ENCODE results near the gene MRPS23. TPM values are rescaled to one million over a fixed set of nuclear protein-coding genes. Genes with fewer than 3 reads are reported as not detected.

Gene MRPS23
- total and polyA plus RNA-seq, 2 of the 13 experiments (the other 11 are each of a cell fraction or from before 2014, with no cell fraction given): 63.2 to 181 TPM

DNA sequence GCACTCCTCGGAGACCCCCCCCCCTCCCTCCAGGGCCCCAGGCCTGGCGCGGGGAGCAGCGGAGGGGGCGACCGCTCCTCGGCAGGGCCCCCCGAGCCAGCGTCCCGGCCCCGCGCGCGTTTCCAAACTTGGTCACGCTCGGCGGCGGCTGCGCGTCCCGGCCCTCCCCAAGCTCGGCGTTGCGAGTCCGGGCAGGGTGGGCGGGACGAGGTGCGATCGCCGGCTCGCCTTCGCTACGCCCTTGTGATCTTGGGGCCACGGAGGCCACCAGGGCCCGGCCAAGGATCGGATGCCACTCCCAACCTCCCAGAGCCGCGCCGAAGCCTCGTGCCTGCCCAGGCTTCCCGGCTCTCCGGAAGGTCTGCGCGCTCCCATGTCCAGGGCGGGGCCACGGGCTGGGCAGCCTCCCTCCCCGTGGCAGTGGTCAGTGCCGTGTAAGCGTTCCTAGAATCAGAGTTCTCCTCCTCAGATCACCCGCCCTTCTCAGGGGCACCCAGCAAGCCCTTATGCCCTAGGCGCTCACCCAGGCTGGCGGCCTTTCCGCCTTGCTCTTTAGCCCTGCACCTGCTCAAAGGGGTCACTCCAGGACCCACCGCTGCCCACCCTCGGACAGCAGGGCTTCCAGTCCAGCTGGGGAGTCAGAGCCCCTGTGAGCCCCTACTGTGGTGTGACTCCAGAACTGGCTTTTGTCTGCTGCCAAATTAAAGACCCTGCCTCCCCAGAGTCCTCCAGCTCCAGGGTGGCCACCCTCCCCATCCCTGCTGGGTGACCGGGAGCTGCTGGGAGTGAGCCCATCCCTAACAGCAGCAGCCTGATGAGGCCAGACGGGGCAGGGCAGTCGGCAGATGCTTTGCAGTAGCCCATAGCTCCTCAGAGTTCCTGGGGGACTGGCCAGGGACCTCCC is 12.2 kb upstream of the MRPS23 start (continued):
- TF ChIP-seq, protein P1, sequence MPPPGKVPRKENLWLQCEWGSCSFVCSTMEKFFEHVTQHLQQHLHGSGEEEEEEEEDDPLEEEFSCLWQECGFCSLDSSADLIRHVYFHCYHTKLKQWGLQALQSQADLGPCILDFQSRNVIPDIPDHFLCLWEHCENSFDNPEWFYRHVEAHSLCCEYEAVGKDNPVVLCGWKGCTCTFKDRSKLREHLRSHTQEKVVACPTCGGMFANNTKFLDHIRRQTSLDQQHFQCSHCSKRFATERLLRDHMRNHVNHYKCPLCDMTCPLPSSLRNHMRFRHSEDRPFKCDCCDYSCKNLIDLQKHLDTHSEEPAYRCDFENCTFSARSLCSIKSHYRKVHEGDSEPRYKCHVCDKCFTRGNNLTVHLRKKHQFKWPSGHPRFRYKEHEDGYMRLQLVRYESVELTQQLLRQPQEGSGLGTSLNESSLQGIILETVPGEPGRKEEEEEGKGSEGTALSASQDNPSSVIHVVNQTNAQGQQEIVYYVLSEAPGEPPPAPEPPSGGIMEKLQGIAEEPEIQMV (CRISPR knock-in tag; IDR thresholded peaks at IDR 0.05; ENCODE audit: low read depth): no peak
- TF ChIP-seq, protein P2, sequence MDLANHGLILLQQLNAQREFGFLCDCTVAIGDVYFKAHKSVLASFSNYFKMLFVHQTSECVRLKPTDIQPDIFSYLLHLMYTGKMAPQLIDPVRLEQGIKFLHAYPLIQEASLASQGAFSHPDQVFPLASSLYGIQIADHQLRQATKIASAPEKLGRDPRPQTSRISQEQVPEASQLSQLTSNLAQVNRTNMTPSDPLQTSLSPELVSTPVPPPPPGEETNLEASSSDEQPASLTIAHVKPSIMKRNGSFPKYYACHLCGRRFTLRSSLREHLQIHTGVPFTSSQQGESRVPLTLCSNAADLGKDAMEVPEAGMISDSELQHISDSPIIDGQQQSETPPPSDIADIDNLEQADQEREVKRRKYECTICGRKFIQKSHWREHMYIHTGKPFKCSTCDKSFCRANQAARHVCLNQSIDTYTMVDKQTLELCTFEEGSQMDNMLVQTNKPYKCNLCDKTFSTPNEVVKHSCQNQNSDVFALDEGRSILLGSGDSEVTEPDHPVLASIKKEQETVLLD (CRISPR knock-in tag; IDR thresholded peaks at IDR 0.05; ENCODE audit: low read depth): no peak
- 0 out of 2 replicates have a peak, but pooled peaks have one; percentile 57 for TF ChIP-seq ETV6 (CRISPR knock-in tag; conservative IDR thresholded peaks at IDR 0.05)
- TF ChIP-seq, protein P3, sequence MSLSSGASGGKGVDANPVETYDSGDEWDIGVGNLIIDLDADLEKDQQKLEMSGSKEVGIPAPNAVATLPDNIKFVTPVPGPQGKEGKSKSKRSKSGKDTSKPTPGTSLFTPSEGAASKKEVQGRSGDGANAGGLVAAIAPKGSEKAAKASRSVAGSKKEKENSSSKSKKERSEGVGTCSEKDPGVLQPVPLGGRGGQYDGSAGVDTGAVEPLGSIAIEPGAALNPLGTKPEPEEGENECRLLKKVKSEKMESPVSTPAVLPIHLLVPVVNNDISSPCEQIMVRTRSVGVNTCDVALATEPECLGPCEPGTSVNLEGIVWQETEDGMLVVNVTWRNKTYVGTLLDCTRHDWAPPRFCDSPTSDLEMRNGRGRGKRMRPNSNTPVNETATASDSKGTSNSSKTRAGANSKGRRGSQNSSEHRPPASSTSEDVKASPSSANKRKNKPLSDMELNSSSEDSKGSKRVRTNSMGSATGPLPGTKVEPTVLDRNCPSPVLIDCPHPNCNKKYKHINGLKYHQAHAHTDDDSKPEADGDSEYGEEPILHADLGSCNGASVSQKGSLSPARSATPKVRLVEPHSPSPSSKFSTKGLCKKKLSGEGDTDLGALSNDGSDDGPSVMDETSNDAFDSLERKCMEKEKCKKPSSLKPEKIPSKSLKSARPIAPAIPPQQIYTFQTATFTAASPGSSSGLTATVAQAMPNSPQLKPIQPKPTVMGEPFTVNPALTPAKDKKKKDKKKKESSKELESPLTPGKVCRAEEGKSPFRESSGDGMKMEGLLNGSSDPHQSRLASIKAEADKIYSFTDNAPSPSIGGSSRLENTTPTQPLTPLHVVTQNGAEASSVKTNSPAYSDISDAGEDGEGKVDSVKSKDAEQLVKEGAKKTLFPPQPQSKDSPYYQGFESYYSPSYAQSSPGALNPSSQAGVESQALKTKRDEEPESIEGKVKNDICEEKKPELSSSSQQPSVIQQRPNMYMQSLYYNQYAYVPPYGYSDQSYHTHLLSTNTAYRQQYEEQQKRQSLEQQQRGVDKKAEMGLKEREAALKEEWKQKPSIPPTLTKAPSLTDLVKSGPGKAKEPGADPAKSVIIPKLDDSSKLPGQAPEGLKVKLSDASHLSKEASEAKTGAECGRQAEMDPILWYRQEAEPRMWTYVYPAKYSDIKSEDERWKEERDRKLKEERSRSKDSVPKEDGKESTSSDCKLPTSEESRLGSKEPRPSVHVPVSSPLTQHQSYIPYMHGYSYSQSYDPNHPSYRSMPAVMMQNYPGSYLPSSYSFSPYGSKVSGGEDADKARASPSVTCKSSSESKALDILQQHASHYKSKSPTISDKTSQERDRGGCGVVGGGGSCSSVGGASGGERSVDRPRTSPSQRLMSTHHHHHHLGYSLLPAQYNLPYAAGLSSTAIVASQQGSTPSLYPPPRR (CRISPR knock-in tag; IDR thresholded peaks at IDR 0.05; ENCODE audit: borderline replicate concordance): peak; percentile 70
- TF ChIP-seq, protein P4, sequence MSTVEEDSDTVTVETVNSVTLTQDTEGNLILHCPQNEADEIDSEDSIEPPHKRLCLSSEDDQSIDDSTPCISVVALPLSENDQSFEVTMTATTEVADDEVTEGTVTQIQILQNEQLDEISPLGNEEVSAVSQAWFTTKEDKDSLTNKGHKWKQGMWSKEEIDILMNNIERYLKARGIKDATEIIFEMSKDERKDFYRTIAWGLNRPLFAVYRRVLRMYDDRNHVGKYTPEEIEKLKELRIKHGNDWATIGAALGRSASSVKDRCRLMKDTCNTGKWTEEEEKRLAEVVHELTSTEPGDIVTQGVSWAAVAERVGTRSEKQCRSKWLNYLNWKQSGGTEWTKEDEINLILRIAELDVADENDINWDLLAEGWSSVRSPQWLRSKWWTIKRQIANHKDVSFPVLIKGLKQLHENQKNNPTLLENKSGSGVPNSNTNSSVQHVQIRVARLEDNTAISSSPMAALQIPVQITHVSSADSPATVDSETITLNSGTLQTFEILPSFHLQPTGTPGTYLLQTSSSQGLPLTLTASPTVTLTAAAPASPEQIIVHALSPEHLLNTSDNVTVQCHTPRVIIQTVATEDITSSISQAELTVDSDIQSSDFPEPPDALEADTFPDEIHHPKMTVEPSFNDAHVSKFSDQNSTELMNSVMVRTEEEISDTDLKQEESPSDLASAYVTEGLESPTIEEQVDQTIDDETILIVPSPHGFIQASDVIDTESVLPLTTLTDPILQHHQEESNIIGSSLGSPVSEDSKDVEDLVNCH (CRISPR knock-in tag; IDR thresholded peaks at IDR 0.05): peak; percentile 79; the same call in 1 of the 2 replicates
- no peak; the same call in 1 of the 2 replicates for TF ChIP-seq RFX3 (CRISPR knock-in tag; IDR thresholded peaks at IDR 0.05)
- TF ChIP-seq SALL1 (CRISPR knock-in tag; IDR thresholded peaks at IDR 0.05): peak; percentile 92
- TF ChIP-seq, protein P5, sequence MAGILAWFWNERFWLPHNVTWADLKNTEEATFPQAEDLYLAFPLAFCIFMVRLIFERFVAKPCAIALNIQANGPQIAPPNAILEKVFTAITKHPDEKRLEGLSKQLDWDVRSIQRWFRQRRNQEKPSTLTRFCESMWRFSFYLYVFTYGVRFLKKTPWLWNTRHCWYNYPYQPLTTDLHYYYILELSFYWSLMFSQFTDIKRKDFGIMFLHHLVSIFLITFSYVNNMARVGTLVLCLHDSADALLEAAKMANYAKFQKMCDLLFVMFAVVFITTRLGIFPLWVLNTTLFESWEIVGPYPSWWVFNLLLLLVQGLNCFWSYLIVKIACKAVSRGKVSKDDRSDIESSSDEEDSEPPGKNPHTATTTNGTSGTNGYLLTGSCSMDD (CRISPR knock-in tag; IDR thresholded peaks at IDR 0.05): peak; percentile 85; the same call in 1 of the 2 replicates
- TF ChIP-seq ZNF10 (CRISPR knock-in tag; IDR thresholded peaks at IDR 0.05; ENCODE audit: borderline replicate concordance, low read depth): no peak
- no peak for TF ChIP-seq MBD4 (IDR thresholded peaks at IDR 0.05; ENCODE audit: borderline replicate concordance, low read length)
- TF ChIP-seq, protein P6, sequence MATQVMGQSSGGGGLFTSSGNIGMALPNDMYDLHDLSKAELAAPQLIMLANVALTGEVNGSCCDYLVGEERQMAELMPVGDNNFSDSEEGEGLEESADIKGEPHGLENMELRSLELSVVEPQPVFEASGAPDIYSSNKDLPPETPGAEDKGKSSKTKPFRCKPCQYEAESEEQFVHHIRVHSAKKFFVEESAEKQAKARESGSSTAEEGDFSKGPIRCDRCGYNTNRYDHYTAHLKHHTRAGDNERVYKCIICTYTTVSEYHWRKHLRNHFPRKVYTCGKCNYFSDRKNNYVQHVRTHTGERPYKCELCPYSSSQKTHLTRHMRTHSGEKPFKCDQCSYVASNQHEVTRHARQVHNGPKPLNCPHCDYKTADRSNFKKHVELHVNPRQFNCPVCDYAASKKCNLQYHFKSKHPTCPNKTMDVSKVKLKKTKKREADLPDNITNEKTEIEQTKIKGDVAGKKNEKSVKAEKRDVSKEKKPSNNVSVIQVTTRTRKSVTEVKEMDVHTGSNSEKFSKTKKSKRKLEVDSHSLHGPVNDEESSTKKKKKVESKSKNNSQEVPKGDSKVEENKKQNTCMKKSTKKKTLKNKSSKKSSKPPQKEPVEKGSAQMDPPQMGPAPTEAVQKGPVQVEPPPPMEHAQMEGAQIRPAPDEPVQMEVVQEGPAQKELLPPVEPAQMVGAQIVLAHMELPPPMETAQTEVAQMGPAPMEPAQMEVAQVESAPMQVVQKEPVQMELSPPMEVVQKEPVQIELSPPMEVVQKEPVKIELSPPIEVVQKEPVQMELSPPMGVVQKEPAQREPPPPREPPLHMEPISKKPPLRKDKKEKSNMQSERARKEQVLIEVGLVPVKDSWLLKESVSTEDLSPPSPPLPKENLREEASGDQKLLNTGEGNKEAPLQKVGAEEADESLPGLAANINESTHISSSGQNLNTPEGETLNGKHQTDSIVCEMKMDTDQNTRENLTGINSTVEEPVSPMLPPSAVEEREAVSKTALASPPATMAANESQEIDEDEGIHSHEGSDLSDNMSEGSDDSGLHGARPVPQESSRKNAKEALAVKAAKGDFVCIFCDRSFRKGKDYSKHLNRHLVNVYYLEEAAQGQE (IDR thresholded peaks at IDR 0.05; ENCODE audit: borderline replicate concordance in 1 of 2, low read depth in 1 of 2, low read length in 2 of 2): no peak

Measured in HepG2 (cell line).